ENCODE measurements around the gene TNFRSF6B.

- TF ChIP-seq POLR2A (IDR thresholded peaks at IDR 0.05) (no peak), CTCF (IDR thresholded peaks at IDR 0.05) (no peak)
These were observed 15.4 kb upstream of the TNFRSF6B start for GRCh38 chr20:63680857-63681608.
